H9 (cell line): Measurements from ENCODE around the gene ANKRD35. TPM values are rescaled to one million over a fixed set of nuclear protein-coding genes. Genes with fewer than 3 reads are reported as not detected.

ENCODE experiments used
- DNase-seq: peaks from one replicate; pipeline ENCODE4 v3.0.0-alpha.2; 2017
- H2AFZ ChIP-seq: one replicate; pipeline ENCODE4 v1.6.1; 2013; ENCODE audit warnings: mild to moderate bottlenecking, low read length, control low read depth, moderate library complexity
- H2AK5ac ChIP-seq: 2 replicates; pipeline ENCODE4 v1.6.1; 2013; ENCODE audit warnings: low read length, control low read depth, mixed read lengths; ENCODE audit not compliant: insufficient read length
- H2BK120ac ChIP-seq: one replicate; pipeline ENCODE4 v1.6.1; 2013; ENCODE audit warnings: low read depth, mild to moderate bottlenecking, low read length, control low read depth, inconsistent platforms; ENCODE audit not compliant: poor library complexity, severe bottlenecking
- H2BK12ac ChIP-seq: 2 replicates; pipeline ENCODE4 v1.6.1; 2013; ENCODE audit warnings: low read length, control low read depth, mixed read lengths, low read depth; ENCODE audit not compliant: insufficient read length
- H2BK15ac ChIP-seq: 2 replicates; pipeline ENCODE4 v1.6.1; 2013; ENCODE audit warnings: low read depth, low read length, control low read depth
- H2BK20ac ChIP-seq: one replicate; pipeline ENCODE4 v1.6.1; 2013; ENCODE audit warnings: low read depth, mild to moderate bottlenecking, low read length, control low read depth, inconsistent platforms; ENCODE audit not compliant: poor library complexity, severe bottlenecking
- H2BK5ac ChIP-seq: 2 replicates; pipeline ENCODE4 v1.6.1; 2013; ENCODE audit warnings: low read length, control low read depth, mixed read lengths; ENCODE audit not compliant: insufficient read length
- H3K14ac ChIP-seq: 2 replicates; pipeline ENCODE4 v1.6.1; 2013; ENCODE audit warnings: low read length, control low read depth; ENCODE audit not compliant: insufficient read depth
- H3K18ac ChIP-seq: 2 replicates; pipeline ENCODE4 v1.6.1; 2013; ENCODE audit warnings: low read depth, mild to moderate bottlenecking, mixed read lengths, low read length, control low read depth; ENCODE audit not compliant: insufficient read length
- H3K23ac ChIP-seq: 2 replicates; pipeline ENCODE4 v1.6.1; 2013; ENCODE audit warnings: low read length, control low read depth, mixed read lengths, low read depth; ENCODE audit not compliant: insufficient read length
- H3K23me2 ChIP-seq: 2 replicates; pipeline ENCODE4 v1.6.1; 2013; ENCODE audit warnings: low read depth, mild to moderate bottlenecking, mixed read lengths, low read length, control low read depth; ENCODE audit not compliant: insufficient read length, poor library complexity, severe bottlenecking
- H3K27ac ChIP-seq: 2 replicates; pipeline ENCODE4 v1.5.1; 2013; ENCODE audit warnings: low read length, control low read depth, mixed read lengths, low read depth; ENCODE audit not compliant: insufficient read length
- H3K27me3 ChIP-seq: 2 replicates; pipeline ENCODE4 v1.6.1; 2013; ENCODE audit warnings: low read length, control low read depth, inconsistent platforms; ENCODE audit not compliant: insufficient read depth
- H3K4ac ChIP-seq: 2 replicates; pipeline ENCODE4 v1.6.1; 2013; ENCODE audit warnings: low read depth, mild to moderate bottlenecking, control low read depth, inconsistent platforms, low read length, moderate library complexity
- H3K4me1 ChIP-seq: 2 replicates; pipeline ENCODE4 v1.6.1; 2013; ENCODE audit warnings: low read length, control low read depth, inconsistent platforms; ENCODE audit not compliant: insufficient read depth
- H3K4me2 ChIP-seq: 2 replicates; pipeline ENCODE4 v1.6.1; 2013; ENCODE audit warnings: low read length, control low read depth, mixed read lengths; ENCODE audit not compliant: insufficient read length, insufficient read depth
- H3K56ac ChIP-seq: 2 replicates; pipeline ENCODE4 v1.6.1; 2013; ENCODE audit warnings: low read depth, mild to moderate bottlenecking, mixed read lengths, low read length, control low read depth; ENCODE audit not compliant: insufficient read length
- H3K79me1 ChIP-seq: 2 replicates; pipeline ENCODE4 v1.6.1; 2013; ENCODE audit warnings: low read depth, mild to moderate bottlenecking, moderate library complexity, low read length, control low read depth, inconsistent platforms; ENCODE audit not compliant: insufficient read depth, poor library complexity, severe bottlenecking
- H3K79me2 ChIP-seq: 2 replicates; pipeline ENCODE4 v1.6.1; 2013; ENCODE audit warnings: low read length, control low read depth, inconsistent platforms; ENCODE audit not compliant: insufficient read depth
- H3K9ac ChIP-seq: 2 replicates; pipeline ENCODE4 v1.6.1; 2013; ENCODE audit warnings: low read length, control low read depth, mixed read lengths; ENCODE audit not compliant: insufficient read length; ENCODE audit errors: extremely low read depth
- H3K9me3 ChIP-seq: one replicate; pipeline ENCODE4 v1.6.1; 2013; ENCODE audit warnings: low read depth, low read length, inconsistent platforms; ENCODE audit not compliant: control insufficient read depth
- H3T11ph ChIP-seq: one replicate; pipeline ENCODE4 v1.6.1; 2013; ENCODE audit warnings: mild to moderate bottlenecking, low read length, control low read depth, inconsistent platforms
- H4K20me1 ChIP-seq: one replicate; pipeline ENCODE4 v1.6.1; 2013; ENCODE audit not compliant: control insufficient read depth, insufficient read length, insufficient read depth
- H4K5ac ChIP-seq: 2 replicates; pipeline ENCODE4 v1.6.1; 2013; ENCODE audit warnings: low read depth, mild to moderate bottlenecking, mixed read lengths, low read length, control low read depth; ENCODE audit not compliant: insufficient read length
- H4K8ac ChIP-seq: replicated peaks from 2 replicates; pipeline ENCODE4 v1.6.1; 2013; ENCODE audit warnings: low read length, control low read depth, mixed read lengths, low read depth; ENCODE audit not compliant: insufficient read length
- H4K91ac ChIP-seq: 2 replicates; pipeline ENCODE4 v1.6.1; 2013; ENCODE audit warnings: low read depth, mild to moderate bottlenecking, moderate library complexity, mixed read lengths, low read length, control low read depth; ENCODE audit not compliant: insufficient read length
- H3K27ac Mint-ChIP-seq, 3 experiments: 2 replicates in 2 of 3; 3 replicates in 1 of 3; pipeline ENCODE4 v1.8.0; 2020 to 2021; ENCODE audit warnings: mixed read lengths in 3 of 3, mild to moderate bottlenecking in 1 of 3, moderate library complexity in 1 of 3
- H3K27me3 Mint-ChIP-seq: 2 replicates; pipeline ENCODE4 v1.8.0; 2021; ENCODE audit warnings: low read depth, mild to moderate bottlenecking, moderate library complexity, mixed read lengths
- H3K36me3 Mint-ChIP-seq, 3 experiments: 2 replicates in 2 of 3; 3 replicates in 1 of 3; pipeline ENCODE4 v1.8.0; 2020 to 2021; ENCODE audit warnings: low read depth in 3 of 3, mixed read lengths in 3 of 3; ENCODE audit not compliant: insufficient read depth in 1 of 3
- H3K4me1 Mint-ChIP-seq, 2 experiments: 2 replicates each; pipeline ENCODE4 v1.8.0; 2020; ENCODE audit warnings: mixed read lengths in 2 of 2
- H3K4me3 Mint-ChIP-seq, 2 experiments: 2 replicates in 1 of 2; 3 replicates in 1 of 2; pipeline ENCODE4 v1.8.0; 2020 to 2021; ENCODE audit warnings: mild to moderate bottlenecking in 2 of 2, mixed read lengths in 2 of 2, moderate library complexity in 1 of 2
- H3K9me3 Mint-ChIP-seq, 2 experiments: 2 replicates in 1 of 2; 3 replicates in 1 of 2; pipeline ENCODE4 v1.8.0; 2020; ENCODE audit warnings: mild to moderate bottlenecking in 2 of 2, mixed read lengths in 2 of 2, moderate library complexity in 1 of 2
- WGBS: extraction: QIAGEN DNeasy Blood & Tissue Kit; methylation state at CpG from one replicate; pipeline ENCODE4 v1.1.7; 2013; ENCODE audit warnings: missing lambda C conversion rate, low lambda C conversion rate, mixed read lengths; ENCODE audit not compliant: insufficient read length; ENCODE audit errors: extremely low coverage; 5-methylcytosine and 5-hydroxymethylcytosine counted together
- total RNA-seq: library from RNA; stranded (reverse); gene quantifications from 2 replicates; pipeline ENCODE4 v1.2.1, GENCODE V29; 2021
- TF ChIP-seq, protein P1 (sequence below): fragments of 200-600 bp; sonication (generic); conservative IDR thresholded peaks from 3 replicates; pipeline ENCODE4 v1.8.0; 2021; ENCODE audit warnings: antibody characterized with exemption, mild to moderate bottlenecking

The ANKRD35 gene
- total RNA-seq, 1 experiment from 2014 or later, result 0.28 TPM

DNA sequence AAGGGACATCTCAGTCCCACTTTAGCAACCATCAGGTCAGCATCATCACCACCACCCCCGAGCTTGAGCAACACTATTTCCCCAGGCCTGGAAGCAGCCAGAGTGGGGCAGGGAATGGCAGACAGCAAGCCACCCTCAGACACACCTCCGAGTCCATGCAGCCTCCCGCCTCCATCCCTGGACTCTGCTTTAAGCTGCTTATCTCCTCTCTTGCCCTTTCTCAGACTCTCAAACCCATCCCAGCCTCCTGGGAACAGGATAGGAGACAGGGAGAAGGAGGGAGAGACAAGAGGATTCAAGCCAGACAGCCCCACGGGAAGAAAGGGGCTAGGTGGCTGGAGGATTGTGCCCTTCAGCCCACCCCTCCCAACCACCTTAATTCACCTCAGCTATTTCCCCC lies 28.5 kb downstream of the ANKRD35 start:
- Histone ChIP-seq H4K8ac (no peak overlapping the region), H3K14ac (no peak overlapping the region), H3K23me2 (no peaks in the 10 kb centered on the region), H4K91ac (no peak overlapping the region), H3K79me1 (peaks cover 3% of the 10 kb centered on the region), H3K4me2 (no peak overlapping the region), H2BK20ac (no peak overlapping the region), H2BK15ac (no peak overlapping the region), H2BK5ac (no peak overlapping the region), H3K18ac (no peak overlapping the region), H3K4me1 (peaks cover 4% of the 10 kb centered on the region; the same call in 1 of the 2 replicates), H4K5ac (no peak overlapping the region), H4K20me1 (no peaks in the 10 kb centered on the region), H3T11ph (no peak overlapping the region), H2AK5ac (no peak overlapping the region), H3K27me3 (no peaks in the 10 kb centered on the region), H2BK120ac (no peak overlapping the region), H2BK12ac (no peak overlapping the region), H3K9me3 (no peaks in the 10 kb centered on the region), H3K56ac (no peak overlapping the region), H2AFZ (no peak overlapping the region), H3K4ac (no peak overlapping the region), H3K23ac (no peak overlapping the region), H3K27ac (no peak overlapping the region), H3K79me2 (no peaks in the 10 kb centered on the region), H3K9ac (no peak overlapping the region)
- Mint-ChIP-seq H3K4me1 (peaks cover 7 to 14% of the 10 kb centered on the region in 2 experiments), H3K27ac (no peak overlapping the region), H3K27me3 (no peaks in the 10 kb centered on the region; the same call in 1 of the 2 replicates), H3K4me3 (no peak overlapping the region; a peak in 1 of 5 replicates), H3K9me3 (peaks cover 4 to 5% of the 10 kb centered on the region in 2 experiments; a peak in 4 of 5 replicates), H3K36me3 (peaks cover 42 to 48% (median 45%) of the 10 kb centered on the region in 3 experiments)
- DNase-seq, result no peak
- TF ChIP-seq, protein P1, sequence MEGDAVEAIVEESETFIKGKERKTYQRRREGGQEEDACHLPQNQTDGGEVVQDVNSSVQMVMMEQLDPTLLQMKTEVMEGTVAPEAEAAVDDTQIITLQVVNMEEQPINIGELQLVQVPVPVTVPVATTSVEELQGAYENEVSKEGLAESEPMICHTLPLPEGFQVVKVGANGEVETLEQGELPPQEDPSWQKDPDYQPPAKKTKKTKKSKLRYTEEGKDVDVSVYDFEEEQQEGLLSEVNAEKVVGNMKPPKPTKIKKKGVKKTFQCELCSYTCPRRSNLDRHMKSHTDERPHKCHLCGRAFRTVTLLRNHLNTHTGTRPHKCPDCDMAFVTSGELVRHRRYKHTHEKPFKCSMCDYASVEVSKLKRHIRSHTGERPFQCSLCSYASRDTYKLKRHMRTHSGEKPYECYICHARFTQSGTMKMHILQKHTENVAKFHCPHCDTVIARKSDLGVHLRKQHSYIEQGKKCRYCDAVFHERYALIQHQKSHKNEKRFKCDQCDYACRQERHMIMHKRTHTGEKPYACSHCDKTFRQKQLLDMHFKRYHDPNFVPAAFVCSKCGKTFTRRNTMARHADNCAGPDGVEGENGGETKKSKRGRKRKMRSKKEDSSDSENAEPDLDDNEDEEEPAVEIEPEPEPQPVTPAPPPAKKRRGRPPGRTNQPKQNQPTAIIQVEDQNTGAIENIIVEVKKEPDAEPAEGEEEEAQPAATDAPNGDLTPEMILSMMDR, result no peak
- no CpG with 5 or more reads among the region's 4 CpGs for WGBS
